Caco-2 (cell line): Measurements from ENCODE around the gene CUL3. TPM values are rescaled to one million over a fixed set of nuclear protein-coding genes. Genes with fewer than 3 reads are reported as not detected.

Experiments
- BruUV-seq: library from RNA; stranded (reverse); fragments of 400-500 nt; replicated peaks from 2 replicates; lab custom pipeline; 2021; lab: Mats Ljungman, UMichigan
- CTCF ChIA-PET: fragments of 300-600 bp; sonication (Branson Sonifier 250); formaldehyde crosslinking; loops from one replicate; lab custom pipeline; 2022; ENCODE audit warnings: antibody characterized with exemption; lab: Charles Lee
- POLR2A ChIA-PET: fragments of 300-600 bp; sonication (Branson Sonifier 250); formaldehyde crosslinking; loops from one replicate; lab custom pipeline; 2022; ENCODE audit warnings: antibody characterized with exemption; lab: Charles Lee
- DNase-seq, 2 experiments: peaks; one replicate each; pipeline versions ENCODE4 v3.0.0 to v3.0.0-alpha.2; 2020 to 2022
- H3K27me3 ChIP-seq: replicated peaks from 2 replicates; pipeline ENCODE4 v1.6.0; 2011; ENCODE audit warnings: low read length; ENCODE audit not compliant: control insufficient read depth, insufficient read depth
- H3K36me3 ChIP-seq: 2 replicates; pipeline ENCODE4 v1.5.1; 2011; ENCODE audit warnings: low read length; ENCODE audit not compliant: control insufficient read depth, insufficient read depth
- H3K4me1 ChIP-seq: fragments of 250-450 bp; sonication (Bioruptor Pico); 2 replicates; pipeline ENCODE4 v1.5.1; 2020; ENCODE audit warnings: mild to moderate bottlenecking
- H3K4me3 ChIP-seq: 2 replicates; pipeline ENCODE4 v1.5.1; 2011; ENCODE audit warnings: low read depth, mild to moderate bottlenecking, control low read depth, low read length
- H3K9me3 ChIP-seq: fragments of 250-450 bp; sonication (Bioruptor Pico); 2 replicates; pipeline ENCODE4 v1.5.1; 2020; ENCODE audit warnings: mild to moderate bottlenecking, moderate library complexity
- H3K27ac Mint-ChIP-seq: one replicate; pipeline ENCODE4 v1.8.0; 2022; ENCODE audit warnings: mixed read lengths; ENCODE audit not compliant: unreplicated experiment
- H3K27me3 Mint-ChIP-seq: one replicate; pipeline ENCODE4 v1.8.0; 2022; ENCODE audit warnings: mixed read lengths; ENCODE audit not compliant: insufficient read depth, unreplicated experiment
- H3K36me3 Mint-ChIP-seq: one replicate; pipeline ENCODE4 v1.8.0; 2022; ENCODE audit warnings: mild to moderate bottlenecking, mixed read lengths; ENCODE audit not compliant: insufficient read depth, unreplicated experiment
- H3K4me1 Mint-ChIP-seq: one replicate; pipeline ENCODE4 v1.8.0; 2022; ENCODE audit warnings: low read depth, mixed read lengths; ENCODE audit not compliant: unreplicated experiment
- H3K4me3 Mint-ChIP-seq: one replicate; pipeline ENCODE4 v1.8.0; 2022; ENCODE audit warnings: mild to moderate bottlenecking, moderate library complexity, mixed read lengths; ENCODE audit not compliant: unreplicated experiment
- H3K9me3 Mint-ChIP-seq: one replicate; pipeline ENCODE4 v1.8.0; 2022; ENCODE audit warnings: mixed read lengths; ENCODE audit not compliant: unreplicated experiment
- intact Hi-C: fragments of 100-400 bp; cut with micrococcal nuclease; formaldehyde crosslinking; loops from one replicate; pipeline ENCODE4 v1.10.0; 2022; ENCODE audit not compliant: unreplicated experiment
- total RNA-seq: library from RNA; stranded (reverse); gene quantifications from 2 replicates; pipeline ENCODE4 v1.2.3, GENCODE V29; 2022
- TF ChIP-seq, protein P1 (sequence below), 2 experiments: fragments of 200-600 bp in 1 of 2; IDR thresholded peaks; 1 replicate in 1 of 2; 2 replicates in 1 of 2; pipeline versions ENCODE4 v1.5.1 to v1.8.0; 2011 to 2022; ENCODE audit warnings: antibody characterized with exemption in 1 of 2, control low read depth in 1 of 2, inconsistent platforms in 1 of 2, low read depth in 1 of 2, low read length in 1 of 2, mild to moderate bottlenecking in 1 of 2, moderate library complexity in 1 of 2; ENCODE audit not compliant: insufficient read depth in 1 of 2, severe bottlenecking in 1 of 2, unreplicated experiment in 1 of 2

CUL3 gene
- total RNA-seq, 1 experiment from 2014 or later: 66.3 TPM

DNA sequence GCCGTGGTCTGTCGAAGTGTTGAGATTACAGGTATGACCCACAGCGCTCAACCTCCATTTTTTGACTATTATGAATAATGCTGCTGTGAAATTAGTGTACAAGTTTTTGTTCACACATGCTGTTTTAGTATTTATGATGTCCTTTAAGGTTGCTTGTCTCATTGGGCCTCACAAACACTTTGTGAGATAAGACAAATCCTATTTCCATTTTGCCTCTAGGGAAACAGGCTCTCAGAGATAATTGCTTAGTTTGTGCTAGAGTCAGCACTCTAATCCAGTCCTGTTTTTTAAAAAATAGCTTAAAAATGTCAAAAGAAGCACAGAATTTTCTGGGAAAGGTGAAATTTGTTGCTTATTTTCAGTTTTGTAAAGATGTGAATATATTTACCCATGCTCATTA is 43.3 kb upstream of the CUL3 start:
- Mint-ChIP-seq H3K36me3 (no peaks in the 10 kb centered on the region), H3K27ac (no peak overlapping the region), H3K4me1 (no peaks in the 10 kb centered on the region), H3K27me3 (no peaks in the 10 kb centered on the region), H3K4me3 (no peak overlapping the region), H3K9me3 (no peaks in the 10 kb centered on the region)
- H3K4me3 ChIP-seq: no peak overlapping the region
- no TSS peak for BruUV-seq
- DNase-seq: no peak
- no peaks in the 10 kb centered on the region for H3K27me3 ChIP-seq
- H3K9me3 ChIP-seq: no peaks in the 10 kb centered on the region
- no peaks in the 10 kb centered on the region for H3K4me1 ChIP-seq
- H3K36me3 ChIP-seq: no peaks in the 10 kb centered on the region
- TF ChIP-seq, protein P1, sequence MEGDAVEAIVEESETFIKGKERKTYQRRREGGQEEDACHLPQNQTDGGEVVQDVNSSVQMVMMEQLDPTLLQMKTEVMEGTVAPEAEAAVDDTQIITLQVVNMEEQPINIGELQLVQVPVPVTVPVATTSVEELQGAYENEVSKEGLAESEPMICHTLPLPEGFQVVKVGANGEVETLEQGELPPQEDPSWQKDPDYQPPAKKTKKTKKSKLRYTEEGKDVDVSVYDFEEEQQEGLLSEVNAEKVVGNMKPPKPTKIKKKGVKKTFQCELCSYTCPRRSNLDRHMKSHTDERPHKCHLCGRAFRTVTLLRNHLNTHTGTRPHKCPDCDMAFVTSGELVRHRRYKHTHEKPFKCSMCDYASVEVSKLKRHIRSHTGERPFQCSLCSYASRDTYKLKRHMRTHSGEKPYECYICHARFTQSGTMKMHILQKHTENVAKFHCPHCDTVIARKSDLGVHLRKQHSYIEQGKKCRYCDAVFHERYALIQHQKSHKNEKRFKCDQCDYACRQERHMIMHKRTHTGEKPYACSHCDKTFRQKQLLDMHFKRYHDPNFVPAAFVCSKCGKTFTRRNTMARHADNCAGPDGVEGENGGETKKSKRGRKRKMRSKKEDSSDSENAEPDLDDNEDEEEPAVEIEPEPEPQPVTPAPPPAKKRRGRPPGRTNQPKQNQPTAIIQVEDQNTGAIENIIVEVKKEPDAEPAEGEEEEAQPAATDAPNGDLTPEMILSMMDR (IDR thresholded peaks at IDR 0.05; ENCODE audit: insufficient read depth in 1 of 2, low read depth in 1 of 2, low read length in 1 of 2, severe bottlenecking in 1 of 2, unreplicated experiment in 1 of 2): no peak
- POLR2A ChIA-PET: no interaction called here
- CTCF ChIA-PET: no interaction called here
- intact Hi-C loops: no loop called here

DNA sequence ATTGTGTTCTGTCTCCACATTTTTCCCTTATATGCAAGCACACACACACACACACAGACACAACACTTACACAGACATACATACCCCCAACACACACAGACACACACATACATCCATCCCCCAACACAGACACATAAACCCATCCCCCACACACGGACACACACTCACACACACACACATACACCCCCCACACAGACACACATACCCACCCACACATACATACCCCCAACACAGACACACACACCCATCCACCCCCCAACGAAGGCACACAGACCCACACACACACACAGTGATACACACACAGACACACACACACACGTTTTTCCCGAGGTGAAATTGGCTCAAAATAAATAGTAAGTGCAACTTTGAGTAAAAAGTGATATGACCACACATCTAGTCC is 41.6 kb upstream of the CUL3 start:
- intact Hi-C loops: no loop called here
- no peak for DNase-seq
- H3K27me3 Mint-ChIP-seq: no peaks in the 10 kb centered on the region
- no peak overlapping the region for H3K27ac Mint-ChIP-seq
- no peaks in the 10 kb centered on the region for H3K9me3 Mint-ChIP-seq
- no peak overlapping the region for H3K4me3 ChIP-seq
- no peaks in the 10 kb centered on the region for H3K9me3 ChIP-seq
- H3K4me1 Mint-ChIP-seq: no peaks in the 10 kb centered on the region
- no peaks in the 10 kb centered on the region for H3K36me3 Mint-ChIP-seq
- CTCF ChIA-PET: no interaction called here
- no peaks in the 10 kb centered on the region for H3K4me1 ChIP-seq
- no peaks in the 10 kb centered on the region for H3K27me3 ChIP-seq
- TF ChIP-seq, protein P1 (IDR thresholded peaks at IDR 0.05; ENCODE audit: insufficient read depth in 1 of 2, low read depth in 1 of 2, low read length in 1 of 2, severe bottlenecking in 1 of 2, unreplicated experiment in 1 of 2): no peak
- no peak overlapping the region for H3K4me3 Mint-ChIP-seq
- no peaks in the 10 kb centered on the region for H3K36me3 ChIP-seq
- BruUV-seq: no TSS peak
- POLR2A ChIA-PET: no interaction called here

DNA sequence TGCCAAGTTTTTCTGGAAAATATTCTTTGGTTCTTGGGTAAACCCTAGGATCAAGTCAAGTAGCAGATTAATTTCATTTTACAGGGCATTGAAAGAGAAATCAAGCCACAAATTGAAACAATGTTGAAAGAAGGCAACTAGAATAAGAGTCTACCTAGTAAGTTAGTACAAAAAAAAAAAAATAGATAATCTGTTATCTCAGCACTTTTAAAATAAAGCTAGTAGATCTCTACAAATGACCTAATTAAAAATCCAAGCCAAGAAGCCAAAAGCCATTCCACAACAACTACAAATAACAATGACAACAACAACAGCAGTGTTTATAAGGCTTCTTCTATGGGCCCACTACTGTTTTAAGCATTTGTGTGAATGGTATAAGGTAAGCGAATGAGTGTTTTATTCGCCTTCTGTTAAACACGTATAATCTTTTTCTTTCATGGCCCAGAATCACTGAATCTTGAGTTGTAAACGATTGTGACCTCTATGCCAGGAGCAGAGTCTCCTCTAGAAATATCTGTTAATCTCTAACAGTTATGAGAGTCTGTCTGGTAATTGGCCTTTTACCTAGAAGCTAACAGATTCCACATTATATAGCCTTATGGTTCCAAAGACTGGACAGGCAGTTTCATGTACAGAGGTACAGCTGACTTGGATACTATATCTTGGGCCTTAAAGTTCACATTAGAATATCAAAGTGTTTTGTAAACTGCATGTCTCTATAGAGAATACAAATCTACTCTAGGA is 28.6 kb upstream of the CUL3 start:
- Mint-ChIP-seq H3K36me3 (no peaks in the 10 kb centered on the region), H3K27ac (no peak overlapping the region), H3K4me3 (no peak overlapping the region), H3K27me3 (no peaks in the 10 kb centered on the region), H3K9me3 (no peaks in the 10 kb centered on the region), H3K4me1 (no peaks in the 10 kb centered on the region)
- H3K27me3 ChIP-seq: no peaks in the 10 kb centered on the region
- H3K4me3 ChIP-seq: no peak overlapping the region
- ChIA-PET CTCF (no interaction called here), POLR2A (interaction anchor here (0.5 kb wide), 1 partner anchor 10 kb away, joined by 4 read pairs; no protein-coding TSS in a partner anchor)
- H3K9me3 ChIP-seq: no peaks in the 10 kb centered on the region
- no peak for DNase-seq
- TF ChIP-seq, protein P1 (IDR thresholded peaks at IDR 0.05; ENCODE audit: insufficient read depth in 1 of 2, low read depth in 1 of 2, low read length in 1 of 2, severe bottlenecking in 1 of 2, unreplicated experiment in 1 of 2): no peak
- no TSS peak for BruUV-seq
- intact Hi-C loops: loop anchor here (2.0 kb wide), 1 partner anchor 33 kb away; no protein-coding TSS in a partner anchor
- no peaks in the 10 kb centered on the region for H3K36me3 ChIP-seq
- H3K4me1 ChIP-seq: no peaks in the 10 kb centered on the region
